ENCODE measurements around the gene BEGAIN. TPM values are rescaled to one million over a fixed set of nuclear protein-coding genes. Genes with fewer than 3 reads are reported as not detected.

Gene BEGAIN
- total RNA-seq, 1 donor from 2014 or later: 0.68 TPM

- ATAC-seq: no peak
Measured at GRCh38 chr14:100615736-100616695, 28.8 kb upstream of the BEGAIN start.

DNA sequence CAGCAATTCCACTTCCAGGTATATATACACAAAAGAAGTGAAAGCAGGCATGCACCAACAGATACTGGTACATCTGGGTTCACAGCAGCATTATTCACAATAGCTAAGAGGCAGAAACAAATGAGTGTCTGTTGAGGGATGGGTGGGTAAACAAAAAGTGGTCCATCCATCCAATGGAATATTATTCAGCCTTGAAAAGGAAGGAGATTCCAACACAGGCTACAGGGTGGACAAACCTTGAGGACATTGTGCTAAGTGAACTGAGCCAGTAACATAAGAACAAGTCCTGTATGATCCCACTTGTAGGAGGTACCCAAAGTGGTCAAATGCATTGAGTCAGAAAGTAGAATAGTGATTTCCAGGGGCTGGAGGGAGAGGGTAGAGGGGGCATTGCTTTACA lies 27.6 kb upstream of the BEGAIN start:
- ATAC-seq: no peak

GRCh38 chr14:100612986-100613385 lies 25.8 kb upstream of the BEGAIN start:
- no peak for ATAC-seq

GRCh38 chr14:100611811-100612480 lies 24.7 kb upstream of the BEGAIN start:
- no peak for ATAC-seq

- peak; percentile 21 for ATAC-seq
Measured at GRCh38 chr14:100610511-100611217, 23.4 kb upstream of the BEGAIN start.

GRCh38 chr14:100609941-100610391 lies 22.7 kb upstream of the BEGAIN start:
- no peak for ATAC-seq

DNA sequence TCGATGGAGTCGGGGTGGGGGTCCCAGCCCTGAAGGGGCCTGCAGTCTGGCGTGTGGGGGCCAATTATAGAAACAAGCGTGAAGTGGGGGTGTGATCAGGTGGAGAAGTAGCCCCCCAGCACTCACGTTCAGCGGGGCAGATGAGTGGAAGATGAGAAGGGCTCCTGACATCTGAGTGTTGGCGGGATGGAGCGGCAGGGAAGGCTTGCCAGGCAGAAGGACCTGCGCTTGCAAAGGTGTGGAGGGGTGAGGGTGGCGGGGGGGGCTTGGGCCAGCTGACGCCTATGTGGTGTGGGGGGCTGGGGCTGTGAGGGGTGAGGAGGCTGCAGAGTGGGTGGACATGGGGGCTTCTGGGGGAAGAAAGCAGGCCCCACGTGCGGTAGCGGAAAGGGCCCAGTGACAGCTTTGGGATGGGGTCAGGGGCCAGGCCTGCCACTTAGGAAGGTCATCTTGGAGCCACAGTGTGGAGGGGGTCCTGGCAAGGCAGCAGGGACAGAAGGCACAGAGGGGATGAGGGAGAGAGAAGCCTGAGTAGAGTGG lies 22.2 kb upstream of the BEGAIN start:
- no peak for ATAC-seq

- ATAC-seq: no peak
Measured at GRCh38 chr14:100608586-100609330, 21.5 kb upstream of the BEGAIN start.

DNA sequence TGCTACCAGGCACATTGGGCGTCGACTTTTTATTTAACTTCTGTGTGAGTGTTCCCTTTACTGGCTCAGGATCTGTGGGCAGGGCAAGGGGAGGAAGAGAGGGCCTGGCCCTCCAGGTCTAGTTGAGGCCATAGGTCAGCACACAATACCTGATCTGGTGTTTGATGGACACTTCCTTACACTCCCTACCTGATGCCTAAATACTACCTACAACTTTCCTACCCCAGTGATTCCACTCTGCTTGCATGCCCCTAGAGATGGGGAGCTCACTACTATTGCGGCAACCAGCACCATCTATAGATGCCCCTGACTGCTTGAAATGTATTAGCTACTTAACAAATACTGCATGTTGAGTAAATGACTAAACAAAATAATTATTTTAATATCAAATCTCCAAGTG lies 20.8 kb upstream of the BEGAIN start:
- no peak for ATAC-seq

- ATAC-seq: no peak
Measured at GRCh38 chr14:100607611-100607956, 20.4 kb upstream of the BEGAIN start.

DNA sequence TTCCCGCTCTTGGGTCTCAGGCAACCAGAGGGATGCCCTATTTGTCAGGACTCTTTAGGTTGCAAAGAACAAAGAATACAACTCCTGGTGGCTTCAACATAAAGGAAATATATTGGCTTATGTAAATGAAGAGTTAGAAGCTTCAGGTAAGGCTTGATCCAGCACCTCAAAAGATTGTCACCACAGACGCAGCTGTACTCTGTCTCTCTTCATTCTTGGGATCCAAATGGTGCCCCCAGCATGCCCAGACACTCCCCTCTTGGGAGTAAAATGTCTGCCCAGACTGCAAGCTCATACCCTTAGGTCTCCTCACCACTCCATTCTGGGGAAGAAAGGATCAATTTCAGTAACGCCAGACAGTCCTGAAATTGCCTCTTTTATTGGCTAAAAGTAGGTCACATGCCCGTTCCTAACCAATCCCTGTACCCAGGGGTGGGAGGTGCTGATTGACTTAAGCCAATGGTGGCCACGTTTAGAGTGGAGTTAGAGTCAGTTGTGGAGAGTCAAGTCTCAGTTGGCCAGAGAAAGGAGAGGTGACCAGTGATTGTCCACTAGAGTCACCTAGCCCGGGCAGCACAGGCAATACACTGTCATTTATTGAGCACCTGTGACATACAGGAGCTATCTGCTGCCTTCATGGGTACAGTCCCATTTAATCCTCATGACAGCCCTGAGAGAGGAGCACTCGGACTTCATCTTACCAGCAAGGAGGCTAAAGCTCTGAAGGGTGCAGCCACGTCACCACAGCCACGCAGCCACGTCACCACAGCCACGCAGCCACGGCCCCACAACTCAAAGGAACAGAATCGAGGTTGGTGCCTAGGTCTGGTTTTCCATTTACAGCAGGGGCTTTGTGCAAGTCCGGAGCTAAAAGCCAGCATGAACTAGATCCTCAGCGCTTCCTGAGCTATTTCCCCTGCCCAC lies 19.7 kb upstream of the BEGAIN start:
- no peak for ATAC-seq

- no peak for ATAC-seq
Measured at GRCh38 chr14:100605706-100606686, 18.8 kb upstream of the BEGAIN start.

GRCh38 chr14:100605230-100605629 lies 18.0 kb upstream of the BEGAIN start:
- no peak for ATAC-seq

DNA sequence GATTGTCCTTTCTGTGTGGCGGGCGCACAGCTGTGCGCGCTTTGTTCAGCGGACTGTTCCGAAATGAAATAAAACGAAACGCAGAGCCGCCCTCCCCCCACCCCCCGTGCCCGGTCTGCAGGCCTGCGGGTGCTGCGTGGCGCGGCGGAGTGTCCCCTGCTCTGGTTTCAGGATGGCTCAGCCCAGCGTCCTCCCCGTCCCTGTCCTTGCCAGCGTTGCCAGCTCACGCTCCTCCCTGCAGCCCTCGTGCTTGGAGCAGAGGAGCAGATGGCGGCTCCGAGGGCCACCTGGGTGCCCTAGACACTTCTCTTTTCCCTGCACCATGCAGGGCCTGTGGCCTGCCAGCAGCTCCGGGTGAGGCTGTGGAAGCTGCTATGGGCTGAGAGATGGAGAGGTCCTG lies 17.5 kb upstream of the BEGAIN start:
- ATAC-seq: no peak

GRCh38 chr14:100604121-100604501 lies 16.9 kb upstream of the BEGAIN start:
- no peak for ATAC-seq

DNA sequence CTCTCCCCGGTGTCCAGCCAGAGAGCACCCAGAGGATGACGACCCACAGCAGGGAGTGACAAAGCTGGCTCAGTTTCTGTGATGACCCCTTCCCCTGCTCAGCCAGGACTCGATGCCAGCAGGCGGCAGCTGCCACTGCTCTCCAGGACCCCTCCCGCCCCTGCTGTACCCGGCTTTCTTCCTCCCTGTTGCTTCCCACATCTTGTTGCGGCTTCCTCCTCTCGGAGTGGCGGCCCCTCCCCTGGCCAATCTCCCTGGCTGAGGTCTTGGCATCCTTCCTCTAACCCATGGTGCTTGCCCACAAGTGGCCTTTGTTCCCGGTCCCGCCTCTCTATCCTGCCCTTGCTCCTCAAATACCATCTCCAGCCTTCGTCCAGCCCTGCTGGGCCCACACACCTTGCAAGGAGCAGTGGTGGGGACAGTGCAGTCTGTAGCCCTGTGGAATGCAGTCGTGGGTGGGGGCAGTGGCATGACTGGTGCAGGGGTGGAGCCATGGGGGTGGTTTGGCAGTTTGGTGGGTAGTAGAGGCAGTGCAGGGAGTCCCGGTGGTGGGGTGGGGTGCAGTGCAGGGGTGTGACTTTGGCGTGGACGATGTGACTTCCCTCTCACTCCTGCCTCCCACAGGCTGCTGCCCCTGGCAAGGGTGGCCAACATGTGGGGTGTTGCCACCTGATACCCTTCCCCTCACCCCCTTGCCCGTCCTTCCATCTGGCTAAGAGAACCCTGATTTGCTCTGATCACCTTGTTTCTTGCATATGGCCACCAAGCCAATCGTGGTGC lies 16.3 kb upstream of the BEGAIN start:
- ATAC-seq: peak; percentile 11

GRCh38 chr14:100602621-100603230 lies 15.5 kb upstream of the BEGAIN start:
- no peak for ATAC-seq

GRCh38 chr14:100601914-100602313 lies 14.7 kb upstream of the BEGAIN start:
- ATAC-seq: no peak

DNA sequence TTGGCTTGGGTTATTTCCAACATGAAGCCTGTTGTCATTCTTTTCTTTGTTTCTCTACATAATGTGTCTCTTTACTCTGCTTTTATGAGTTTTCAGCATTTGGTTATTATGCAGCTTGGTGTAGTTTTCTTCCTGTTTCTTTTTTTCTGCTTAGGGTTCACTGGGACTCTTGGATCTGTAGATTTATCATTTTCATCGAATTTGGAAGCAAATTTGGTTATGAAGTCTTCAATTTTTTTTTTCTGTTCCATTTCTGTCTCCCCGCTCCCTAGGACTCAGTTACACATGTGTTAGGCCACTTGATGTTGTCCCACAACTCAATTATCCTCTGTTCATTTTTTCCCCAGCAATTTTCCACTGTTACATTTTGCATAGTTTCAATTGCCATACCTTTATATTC lies 13.8 kb upstream of the BEGAIN start:
- ATAC-seq: no peak
